ENCODE data around the gene CDC25B. TPM values are rescaled to one million over a fixed set of nuclear protein-coding genes. Genes with fewer than 3 reads are reported as not detected.
A peak's percentile ranks its signal among the peaks of the same experiment; 100 is the strongest.
"Not testable (repeated sequence)": the region's sequence is repeated elsewhere in the genome, so short reads cannot be mapped to it uniquely, and the experiment has no call there.

CDC25B gene
- total and polyA plus RNA-seq, 2 donors from 2014 or later, result 24.1 to 40.3 TPM

DNA sequence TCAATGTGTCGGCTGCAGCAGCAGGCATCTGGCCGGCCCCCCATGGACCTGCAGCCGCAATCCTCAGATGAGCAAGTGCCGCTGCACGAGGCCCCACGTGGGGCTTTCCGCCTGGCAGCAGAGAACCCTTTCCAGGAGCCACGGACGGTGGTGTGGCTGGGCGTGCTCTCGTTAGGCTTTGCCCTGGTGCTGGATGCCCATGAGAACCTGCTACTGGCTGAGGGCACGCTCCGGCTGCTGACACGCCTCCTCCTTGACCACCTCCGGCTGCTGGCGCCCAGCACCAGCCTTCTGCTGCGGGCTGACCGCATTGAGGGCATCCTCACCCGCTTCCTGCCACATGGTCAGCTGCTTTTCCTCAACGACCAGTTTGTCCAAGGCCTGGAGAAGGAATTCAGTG is 27.8 kb downstream of the CDC25B start:
- DNase-seq (no peak), FAIRE-seq (no peak)
- peaks cover 0 to 8% (median 8%) of the 10 kb centered on the region in 3 donors for H3K4me1 ChIP-seq (ENCODE audit: control insufficient read depth in 2 of 3, insufficient read depth in 2 of 3, low read depth in 1 of 3, low read length in 3 of 3)
- H3K9me3 ChIP-seq (ENCODE audit: control insufficient read depth in 2 of 3, insufficient read depth in 1 of 3, low read length in 3 of 3), result no peaks in the 10 kb centered on the region
- H3K27ac ChIP-seq (ENCODE audit: low read depth in 2 of 2, low read length in 2 of 2), result no peak overlapping the region
- no peak overlapping the region for H3K9ac ChIP-seq (ENCODE audit: low read length in 3 of 3)
- no peak overlapping the region for H3K4me3 ChIP-seq (ENCODE audit: low read length in 3 of 3)
- TF ChIP-seq, protein P1, sequence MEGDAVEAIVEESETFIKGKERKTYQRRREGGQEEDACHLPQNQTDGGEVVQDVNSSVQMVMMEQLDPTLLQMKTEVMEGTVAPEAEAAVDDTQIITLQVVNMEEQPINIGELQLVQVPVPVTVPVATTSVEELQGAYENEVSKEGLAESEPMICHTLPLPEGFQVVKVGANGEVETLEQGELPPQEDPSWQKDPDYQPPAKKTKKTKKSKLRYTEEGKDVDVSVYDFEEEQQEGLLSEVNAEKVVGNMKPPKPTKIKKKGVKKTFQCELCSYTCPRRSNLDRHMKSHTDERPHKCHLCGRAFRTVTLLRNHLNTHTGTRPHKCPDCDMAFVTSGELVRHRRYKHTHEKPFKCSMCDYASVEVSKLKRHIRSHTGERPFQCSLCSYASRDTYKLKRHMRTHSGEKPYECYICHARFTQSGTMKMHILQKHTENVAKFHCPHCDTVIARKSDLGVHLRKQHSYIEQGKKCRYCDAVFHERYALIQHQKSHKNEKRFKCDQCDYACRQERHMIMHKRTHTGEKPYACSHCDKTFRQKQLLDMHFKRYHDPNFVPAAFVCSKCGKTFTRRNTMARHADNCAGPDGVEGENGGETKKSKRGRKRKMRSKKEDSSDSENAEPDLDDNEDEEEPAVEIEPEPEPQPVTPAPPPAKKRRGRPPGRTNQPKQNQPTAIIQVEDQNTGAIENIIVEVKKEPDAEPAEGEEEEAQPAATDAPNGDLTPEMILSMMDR (IDR thresholded peaks at IDR 0.05; ENCODE audit: borderline replicate concordance, extremely low read depth, insufficient read depth), result no peak
- H3K27me3 ChIP-seq (ENCODE audit: control insufficient read depth, insufficient read depth, low read length), result no peaks in the 10 kb centered on the region
- intact Hi-C loops (cut with DNase I), result no loop called here
- peaks cover 0 to 22% (median 15%) of the 10 kb centered on the region in 3 donors for H3K36me3 ChIP-seq (ENCODE audit: control insufficient read depth in 2 of 3, insufficient read depth in 3 of 3, low read length in 3 of 3)

DNA sequence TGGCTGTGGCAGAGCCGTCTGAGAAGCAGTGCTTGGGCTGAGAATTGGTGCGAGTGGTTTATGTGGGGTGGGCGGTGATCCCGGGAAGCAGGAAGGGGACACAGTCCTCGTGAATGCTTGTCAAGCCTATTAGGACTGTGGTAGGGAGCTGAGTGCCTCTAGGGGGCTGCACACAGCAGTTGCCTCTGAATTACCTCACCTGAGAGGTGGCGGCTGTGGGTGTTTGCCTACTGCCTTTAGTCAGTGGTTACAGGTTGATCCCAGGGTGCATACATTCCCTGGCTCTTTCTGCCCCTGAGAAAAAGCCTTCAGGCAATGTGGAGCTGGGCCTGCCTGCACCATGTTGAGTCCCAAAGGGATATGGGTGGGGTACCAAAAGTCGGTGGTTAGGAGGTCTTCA is 29.4 kb downstream of the CDC25B start:
- TF ChIP-seq, protein P1 (IDR thresholded peaks at IDR 0.05; ENCODE audit: borderline replicate concordance, extremely low read depth, insufficient read depth), result no peak
- Histone ChIP-seq H3K27ac (ENCODE audit: low read depth in 2 of 2, low read length in 2 of 2) (no peak overlapping the region), H3K9me3 (ENCODE audit: control insufficient read depth in 2 of 3, insufficient read depth in 1 of 3, low read length in 3 of 3) (no peaks in the 10 kb centered on the region), H3K36me3 (ENCODE audit: control insufficient read depth in 2 of 3, insufficient read depth in 3 of 3, low read length in 3 of 3) (peaks cover 0 to 22% (median 15%) of the 10 kb centered on the region in 3 donors), H3K4me3 (ENCODE audit: low read length in 3 of 3) (no peak overlapping the region), H3K9ac (ENCODE audit: low read length in 3 of 3) (no peak overlapping the region), H3K27me3 (ENCODE audit: control insufficient read depth, insufficient read depth, low read length) (no peaks in the 10 kb centered on the region), H3K4me1 (ENCODE audit: control insufficient read depth in 2 of 3, insufficient read depth in 2 of 3, low read depth in 1 of 3, low read length in 3 of 3) (peaks cover 0 to 4% (median 3%) of the 10 kb centered on the region in 3 donors)
- FAIRE-seq, result no peak
- intact Hi-C loops (cut with DNase I), result no loop called here
- peak in 1 of 5 donors; percentile 31 for DNase-seq

GRCh38 chr20:3826420-3826819 is 30.3 kb downstream of the CDC25B start:
- Histone ChIP-seq H3K4me1 (ENCODE audit: control insufficient read depth in 2 of 3, insufficient read depth in 2 of 3, low read depth in 1 of 3, low read length in 3 of 3) (peaks cover 0 to 3% (median 2%) of the 10 kb centered on the region in 3 donors), H3K9ac (ENCODE audit: low read length in 3 of 3) (no peak overlapping the region), H3K27ac (ENCODE audit: low read depth in 2 of 2, low read length in 2 of 2) (no peak overlapping the region), H3K27me3 (ENCODE audit: control insufficient read depth, insufficient read depth, low read length) (no peaks in the 10 kb centered on the region), H3K36me3 (ENCODE audit: control insufficient read depth in 2 of 3, insufficient read depth in 3 of 3, low read length in 3 of 3) (peaks cover 0 to 22% (median 15%) of the 10 kb centered on the region in 3 donors), H3K4me3 (ENCODE audit: low read length in 3 of 3) (no peak overlapping the region), H3K9me3 (ENCODE audit: control insufficient read depth in 2 of 3, insufficient read depth in 1 of 3, low read length in 3 of 3) (no peaks in the 10 kb centered on the region)
- intact Hi-C loops (cut with DNase I), result no loop called here
- TF ChIP-seq, protein P1 (IDR thresholded peaks at IDR 0.05; ENCODE audit: borderline replicate concordance, extremely low read depth, insufficient read depth), result no peak
- FAIRE-seq (no peak), DNase-seq (no peak)

- Histone ChIP-seq H3K27me3 (ENCODE audit: control insufficient read depth, insufficient read depth, low read length) (no peaks in the 10 kb centered on the region), H3K36me3 (ENCODE audit: control insufficient read depth in 2 of 3, insufficient read depth in 3 of 3, low read length in 3 of 3) (peaks cover 0 to 12% (median 0%) of the 10 kb centered on the region in 3 donors)
These were observed 32.7 kb downstream of the CDC25B start for GRCh38 chr20:3828798-3829197.

DNA sequence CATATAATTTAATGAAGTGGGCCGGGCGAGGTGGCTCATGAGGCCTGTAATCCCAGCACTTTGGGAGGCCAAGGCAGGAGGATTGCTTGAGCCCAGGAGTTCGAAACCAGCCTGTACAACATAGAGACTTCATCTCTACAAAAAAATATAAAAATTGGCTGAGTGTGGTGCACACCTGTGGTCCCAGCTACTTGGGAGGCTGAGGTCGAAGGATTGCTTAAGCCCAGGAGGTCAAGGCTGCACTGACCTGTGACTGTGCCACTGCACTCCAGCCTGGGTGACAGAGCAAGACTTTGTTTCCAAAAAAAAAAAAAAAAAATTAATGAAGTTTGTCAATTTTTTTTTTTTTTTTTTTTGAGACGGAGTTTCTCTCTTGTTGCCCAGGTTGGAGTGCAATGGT is 33.8 kb downstream of the CDC25B start:
- H3K27ac ChIP-seq (ENCODE audit: low read depth in 2 of 2, low read length in 2 of 2); FAIRE-seq; H3K4me3 ChIP-seq (ENCODE audit: low read length in 3 of 3); H3K9ac ChIP-seq (ENCODE audit: low read length in 3 of 3); H3K36me3 ChIP-seq (ENCODE audit: control insufficient read depth in 2 of 3, insufficient read depth in 3 of 3, low read length in 3 of 3); intact Hi-C loops (cut with DNase I); H3K9me3 ChIP-seq (ENCODE audit: control insufficient read depth in 2 of 3, insufficient read depth in 1 of 3, low read length in 3 of 3); H3K27me3 ChIP-seq (ENCODE audit: control insufficient read depth, insufficient read depth, low read length); H3K4me1 ChIP-seq (ENCODE audit: control insufficient read depth in 2 of 3, insufficient read depth in 2 of 3, low read depth in 1 of 3, low read length in 3 of 3); DNase-seq: not testable (repeated sequence)

More at GRCh38 chr20:3828798-3829197, 32.7 kb downstream of the CDC25B start:
- Histone ChIP-seq H3K4me3 (ENCODE audit: low read length in 3 of 3) (no peak overlapping the region), H3K9me3 (ENCODE audit: control insufficient read depth in 2 of 3, insufficient read depth in 1 of 3, low read length in 3 of 3) (no peaks in the 10 kb centered on the region), H3K27ac (ENCODE audit: low read depth in 2 of 2, low read length in 2 of 2) (no peak overlapping the region), H3K4me1 (ENCODE audit: control insufficient read depth in 2 of 3, insufficient read depth in 2 of 3, low read depth in 1 of 3, low read length in 3 of 3) (no peaks in the 10 kb centered on the region), H3K9ac (ENCODE audit: low read length in 3 of 3) (no peak overlapping the region)
- intact Hi-C loops (cut with DNase I), result no loop called here
- TF ChIP-seq, protein P1 (IDR thresholded peaks at IDR 0.05; ENCODE audit: borderline replicate concordance, extremely low read depth, insufficient read depth), result no peak
- DNase-seq (no peak), FAIRE-seq (no peak)

Data from kidney (tissue), 14 donors.